Mesodermal cell (in vitro differentiated cells): Measurements from ENCODE around the gene SOX6.
"Not testable (repeated sequence)": the region's sequence is repeated elsewhere in the genome, so short reads cannot be mapped to it uniquely, and the experiment has no call there.

Experiments
- H3K27ac ChIP-seq: 2 replicates; pipeline ENCODE4 v1.7.0; 2013; ENCODE audit warnings: mild to moderate bottlenecking, low read depth, low read length, moderate library complexity; ENCODE audit not compliant: severe bottlenecking
- H3K36me3 ChIP-seq: 2 replicates; pipeline ENCODE4 v1.7.1; 2013; ENCODE audit warnings: mild to moderate bottlenecking, low read length, moderate library complexity; ENCODE audit not compliant: control insufficient read depth, insufficient read depth
- H3K4me1 ChIP-seq: one replicate; pipeline ENCODE4 v1.7.1; 2013; ENCODE audit warnings: mild to moderate bottlenecking, low read length; ENCODE audit not compliant: insufficient read depth, control insufficient read depth, poor library complexity, severe bottlenecking
- H3K4me3 ChIP-seq: 2 replicates; pipeline ENCODE4 v1.7.0; 2013; ENCODE audit warnings: low read length, control low read depth, mild to moderate bottlenecking; ENCODE audit not compliant: insufficient read depth, poor library complexity, severe bottlenecking; ENCODE audit errors: extremely low read depth
- H3K9me3 ChIP-seq: 2 replicates; pipeline ENCODE4 v1.7.1; 2013; ENCODE audit warnings: mild to moderate bottlenecking, low read length, moderate library complexity; ENCODE audit not compliant: control insufficient read depth
- WGBS, 2 experiments: methylation state at CpG; one replicate each; pipeline ENCODE4 v1.1.5; 2013; ENCODE audit warnings: missing lambda C conversion rate in 2 of 2; ENCODE audit not compliant: insufficient coverage in 2 of 2; 5-methylcytosine and 5-hydroxymethylcytosine counted together

SOX6 gene

DNA sequence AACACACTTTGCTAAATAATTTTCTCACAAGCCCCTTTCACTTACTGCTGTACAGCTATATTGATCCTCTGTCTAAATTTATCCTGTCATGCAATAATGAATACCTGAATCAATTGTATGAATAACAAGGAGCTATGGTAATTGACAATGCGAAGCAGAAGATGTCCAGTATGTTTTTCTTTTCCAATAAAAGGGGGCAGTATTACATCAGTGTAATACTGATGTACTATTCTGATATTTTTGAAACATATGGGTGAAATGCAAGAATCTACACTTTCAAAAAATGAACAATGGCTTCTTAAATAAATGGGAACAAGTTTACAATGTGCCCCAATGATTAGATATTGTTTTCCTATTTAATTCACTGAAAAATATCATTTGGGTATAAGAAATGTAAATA lies 315.1 kb downstream of the SOX6 start:
- Histone ChIP-seq H3K36me3 (no peaks in the 10 kb centered on the region), H3K27ac (no peak overlapping the region), H3K9me3 (no peaks in the 10 kb centered on the region), H3K4me3 (no peak overlapping the region), H3K4me1 (no peaks in the 10 kb centered on the region)
- WGBS, 2 experiments = no CpG with 5 or more reads among the region's 1 CpG

DNA sequence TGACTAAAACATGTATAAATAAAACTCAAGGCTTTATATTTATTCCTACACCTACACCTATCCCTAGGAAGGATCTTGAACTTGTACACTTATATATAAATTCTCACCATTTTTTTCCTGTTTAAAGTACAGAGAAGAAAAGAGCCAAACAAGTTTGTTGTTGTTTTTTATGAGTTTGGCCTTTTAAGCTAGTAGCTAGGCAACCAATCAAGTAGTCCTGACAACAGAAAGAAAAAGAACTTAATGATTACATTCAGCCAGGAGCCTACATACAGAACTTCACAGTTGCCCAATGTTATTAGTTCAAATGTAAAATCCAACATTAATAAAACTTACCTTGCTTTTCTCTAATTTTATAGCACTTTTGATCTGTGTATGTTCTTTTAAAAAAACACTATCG lies 316.2 kb downstream of the SOX6 start:
- no peak overlapping the region for H3K27ac ChIP-seq
- no peaks in the 10 kb centered on the region for H3K4me1 ChIP-seq
- no CpG with 5 or more reads among the region's 1 CpG for WGBS, 2 experiments
- no peaks in the 10 kb centered on the region for H3K9me3 ChIP-seq
- H3K36me3 ChIP-seq = no peaks in the 10 kb centered on the region
- H3K4me3 ChIP-seq = no peak overlapping the region

DNA sequence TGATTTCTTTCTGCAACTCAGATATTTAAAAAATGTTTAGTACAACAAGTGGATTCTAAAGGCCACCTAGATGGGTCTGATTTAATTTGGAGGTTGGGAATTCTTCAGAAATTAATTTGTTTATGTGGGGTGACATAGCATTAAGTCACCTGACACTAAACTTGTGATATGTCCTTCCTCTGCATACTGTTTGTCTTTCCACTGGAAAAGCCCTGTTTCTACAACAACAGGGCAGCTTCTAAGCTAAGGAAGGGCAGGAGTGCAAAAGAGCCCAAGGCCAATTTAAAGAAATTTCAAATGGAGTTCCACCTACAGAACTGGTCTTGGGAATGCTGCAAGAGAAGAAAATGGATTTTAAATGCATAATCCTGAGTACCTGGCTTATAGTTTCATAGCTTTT lies 319.2 kb downstream of the SOX6 start:
- Histone ChIP-seq H3K4me3 (no peak overlapping the region), H3K4me1 (no peaks in the 10 kb centered on the region), H3K27ac (no peak overlapping the region), H3K36me3 (no peaks in the 10 kb centered on the region), H3K9me3 (no peaks in the 10 kb centered on the region)

DNA sequence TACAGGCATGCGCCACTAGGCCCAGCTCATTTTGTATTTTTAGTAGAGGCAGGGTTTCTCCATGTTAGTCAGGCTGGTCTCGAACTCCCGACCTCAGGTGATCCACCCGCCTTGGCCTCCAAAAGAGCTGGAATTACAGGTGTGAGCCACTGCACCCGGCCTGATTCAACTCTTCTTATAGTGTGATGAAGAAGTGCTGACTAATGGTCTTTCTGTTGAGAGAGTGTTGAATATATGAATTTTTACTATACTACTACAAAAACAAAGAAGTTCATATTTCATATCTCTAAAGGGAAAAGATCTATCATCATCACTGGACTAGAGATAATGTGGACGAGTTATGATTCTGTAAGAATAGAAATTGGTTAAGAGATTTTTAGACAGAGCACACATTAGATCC lies 320.1 kb downstream of the SOX6 start:
- Histone ChIP-seq H3K36me3 (no peaks in the 10 kb centered on the region), H3K4me1 (no peaks in the 10 kb centered on the region), H3K9me3 (no peaks in the 10 kb centered on the region), H3K4me3 (no peak overlapping the region), H3K27ac (no peak overlapping the region)
- WGBS, 2 experiments = 96% methylated on average over 4 to 5 of the region's 6 CpGs

DNA sequence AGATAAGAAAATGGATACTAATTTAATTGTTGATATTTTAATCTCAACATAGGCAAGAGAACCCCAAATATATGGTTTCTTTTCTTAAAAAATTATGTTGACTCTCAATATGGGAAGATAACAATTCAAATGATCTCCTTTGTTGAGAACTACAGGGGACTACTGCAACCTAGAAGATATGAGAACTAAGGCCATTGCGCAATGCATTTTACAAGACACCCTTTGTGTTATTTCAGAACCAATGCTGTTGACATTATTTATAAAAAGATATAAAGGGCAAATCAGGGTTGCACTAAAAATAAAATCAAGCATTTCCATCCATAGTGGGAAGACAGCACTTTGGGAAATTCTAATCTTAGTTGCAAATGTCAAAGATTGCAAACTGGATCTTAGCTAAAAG lies 322.3 kb downstream of the SOX6 start:
- no peaks in the 10 kb centered on the region for H3K36me3 ChIP-seq
- no peak overlapping the region for H3K27ac ChIP-seq
- WGBS, 2 experiments = no CpG with 5 or more reads among the region's 1 CpG
- no peak overlapping the region for H3K4me3 ChIP-seq
- no peaks in the 10 kb centered on the region for H3K4me1 ChIP-seq
- no peaks in the 10 kb centered on the region for H3K9me3 ChIP-seq

DNA sequence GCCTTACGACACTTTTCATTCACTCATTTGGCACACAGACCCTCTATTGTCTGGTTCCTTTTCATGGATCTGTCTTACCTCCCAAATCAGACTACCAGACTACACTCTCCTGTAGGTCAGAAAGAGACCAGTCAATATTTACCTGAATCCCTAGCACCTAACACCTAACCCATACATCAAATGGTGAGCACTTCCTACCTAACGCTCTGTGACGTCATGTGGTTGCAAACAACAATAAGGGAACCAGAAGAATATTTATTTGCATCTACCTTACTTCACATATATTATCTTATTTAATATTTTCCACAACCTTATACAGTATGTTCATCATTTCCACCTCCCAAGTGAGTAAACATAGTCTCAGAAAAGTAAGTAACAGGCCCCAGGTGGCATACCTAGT lies 323.4 kb downstream of the SOX6 start:
- 89 to 90% methylated on average over 1 to 3 of the region's 3 CpGs for WGBS, 2 experiments
- H3K27ac ChIP-seq = no peak overlapping the region

DNA sequence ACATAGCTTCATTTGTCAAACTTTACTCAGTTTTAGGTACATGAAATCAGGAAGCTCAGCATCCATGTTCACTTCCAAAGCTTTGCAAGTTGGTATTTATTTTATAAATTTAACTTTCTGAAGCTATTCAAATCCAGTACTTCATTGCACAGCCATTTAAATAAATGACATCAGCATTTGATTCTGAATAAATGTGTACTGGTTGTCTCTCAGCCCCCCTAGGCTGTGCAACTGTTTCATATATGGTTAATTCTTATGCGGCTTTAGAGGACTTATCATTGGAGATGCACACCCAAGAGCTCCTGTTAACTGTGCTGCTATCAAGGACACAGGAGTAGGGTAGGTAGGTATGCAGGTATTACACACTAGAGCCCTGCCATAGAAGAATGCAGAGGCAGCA lies 325.1 kb downstream of the SOX6 start:
- H3K4me1 ChIP-seq = peaks cover 5% of the 10 kb centered on the region
- H3K36me3 ChIP-seq = no peaks in the 10 kb centered on the region
- WGBS, 2 experiments = 78% methylated on average over 1 of the region's 1 CpG; no CpG with 5 or more reads in 1 of the 2 experiments
- H3K4me3 ChIP-seq = no peak overlapping the region
- H3K9me3 ChIP-seq = no peaks in the 10 kb centered on the region
- H3K27ac ChIP-seq = no peak overlapping the region

More for the DNA sequence above, 323.4 kb downstream of the SOX6 start:
- no peak overlapping the region for H3K4me3 ChIP-seq
- no peaks in the 10 kb centered on the region for H3K9me3 ChIP-seq
- no peaks in the 10 kb centered on the region for H3K4me1 ChIP-seq
- no peaks in the 10 kb centered on the region for H3K36me3 ChIP-seq

DNA sequence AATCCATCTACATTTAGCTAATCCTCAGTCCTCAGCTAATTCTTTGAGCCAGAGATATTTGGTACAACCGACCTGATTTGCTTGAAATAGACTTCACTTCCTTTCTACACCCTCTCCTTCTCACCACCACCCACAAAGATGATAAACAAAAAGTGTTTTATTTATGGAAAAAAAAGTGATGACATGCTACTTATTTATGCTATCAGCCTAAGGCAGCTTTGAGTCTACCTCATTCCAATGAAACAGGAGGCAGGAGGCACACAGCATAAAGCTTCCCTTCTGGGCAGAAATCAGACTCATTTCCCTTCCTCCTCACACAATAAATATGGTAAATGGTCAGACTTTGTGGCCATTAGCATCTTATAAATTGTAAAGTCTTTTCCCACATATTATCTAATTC lies 325.7 kb downstream of the SOX6 start:
- Histone ChIP-seq H3K4me3 (no peak overlapping the region), H3K36me3 (no peaks in the 10 kb centered on the region), H3K4me1 (peaks cover 5% of the 10 kb centered on the region), H3K27ac (no peak overlapping the region), H3K9me3 (no peaks in the 10 kb centered on the region)
- 100% methylated on average over 1 of the region's 1 CpG; no CpG with 5 or more reads in 1 of the 2 experiments for WGBS, 2 experiments

DNA sequence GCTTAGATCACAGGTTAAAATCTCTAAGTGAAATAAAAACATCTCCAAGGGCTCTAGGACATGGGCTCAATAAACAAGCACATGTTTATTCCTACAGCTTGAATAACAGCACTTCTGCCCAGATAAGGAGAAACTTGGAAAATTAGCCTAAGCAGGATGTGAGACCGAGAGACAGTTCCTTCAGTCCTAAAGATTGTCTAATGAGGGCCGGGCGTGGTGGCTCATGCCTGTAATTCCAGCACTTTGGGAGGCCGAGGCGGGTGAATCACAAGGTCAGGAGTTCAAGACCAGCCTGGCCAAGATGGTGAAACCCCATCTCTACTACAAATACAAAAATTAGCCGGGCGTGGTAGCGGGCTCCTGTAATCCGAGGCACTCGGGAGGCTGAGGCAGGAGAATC lies 327.2 kb downstream of the SOX6 start:
- H3K9me3 ChIP-seq, H3K27ac ChIP-seq, H3K4me3 ChIP-seq, H3K4me1 ChIP-seq, H3K36me3 ChIP-seq: not testable (repeated sequence)
- whole genome bisulfite sequencing, 2 experiments = 77 to 88% methylated on average over 5 to 9 of the region's 10 CpGs

GRCh38 chr11:16028419-16028818 lies 327.9 kb downstream of the SOX6 start:
- Histone ChIP-seq H3K27ac (peak overlapping the region; percentile 37), H3K9me3 (no peaks in the 10 kb centered on the region)

DNA sequence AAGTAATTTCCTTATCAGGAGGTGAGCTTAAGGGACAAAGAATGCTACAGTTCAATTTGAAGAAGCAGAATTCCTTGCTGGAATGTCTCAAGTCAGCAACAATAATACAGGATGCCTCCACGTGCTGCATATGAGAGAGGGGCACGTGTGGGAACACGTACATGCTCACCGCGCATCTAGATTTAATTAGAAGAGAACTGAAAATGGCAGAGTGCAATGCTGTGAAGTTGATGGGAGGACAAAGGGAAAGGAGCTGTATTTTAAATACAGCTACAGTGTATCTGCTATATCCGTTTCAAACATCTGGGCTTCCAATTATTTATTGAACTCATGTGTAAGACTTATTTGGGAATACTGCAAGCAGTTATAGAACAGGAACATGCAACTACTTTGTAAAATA lies 328.7 kb downstream of the SOX6 start:
- Histone ChIP-seq H3K27ac (peak overlapping the region; percentile 37), H3K4me1 (peaks cover 5% of the 10 kb centered on the region), H3K4me3 (no peak overlapping the region), H3K9me3 (no peaks in the 10 kb centered on the region), H3K36me3 (no peaks in the 10 kb centered on the region)
- WGBS, 2 experiments = 79% methylated on average over 2 of the region's 6 CpGs; no CpG with 5 or more reads in 1 of the 2 experiments

More at GRCh38 chr11:16028419-16028818, 327.9 kb downstream of the SOX6 start:
- no peaks in the 10 kb centered on the region for H3K36me3 ChIP-seq
- no CpG with 5 or more reads among the region's 6 CpGs for WGBS, 2 experiments
- peaks cover 5% of the 10 kb centered on the region for H3K4me1 ChIP-seq
- no peak overlapping the region for H3K4me3 ChIP-seq

DNA sequence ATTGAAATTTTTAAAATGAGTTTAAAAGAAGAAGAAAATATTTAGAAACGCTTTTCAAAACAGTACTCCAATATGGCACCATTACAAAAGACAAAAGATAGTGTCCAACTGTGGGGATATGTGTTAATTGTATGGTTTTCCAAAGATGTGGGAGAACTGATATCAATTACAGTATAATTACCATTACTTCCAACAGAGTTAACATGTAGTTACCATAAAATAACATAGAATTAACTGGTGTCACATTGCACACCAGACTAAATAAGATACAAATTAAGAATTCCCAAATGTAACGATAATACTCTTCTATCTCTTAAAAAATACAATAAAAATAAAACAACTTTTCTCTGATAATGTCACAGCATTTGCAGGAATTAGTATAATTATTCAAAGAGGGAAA lies 329.5 kb downstream of the SOX6 start:
- Histone ChIP-seq H3K4me3 (no peak overlapping the region), H3K4me1 (peaks cover 5% of the 10 kb centered on the region), H3K27ac (no peak overlapping the region), H3K36me3 (no peaks in the 10 kb centered on the region), H3K9me3 (no peaks in the 10 kb centered on the region)
- no CpG with 5 or more reads among the region's 2 CpGs for WGBS, 2 experiments
